Heart left ventricle (tissue), 16 donors: ENCODE results near the gene GYG1. TPM values are rescaled to one million over a fixed set of nuclear protein-coding genes. Genes with fewer than 3 reads are reported as not detected.

Experiments used
- ATAC-seq, 4 donors: fragments of 200-7000 bp; cut with Tn5 transposase; one replicate each; pipeline ENCODE4 v1.9.1; 2020 to 2022; ENCODE audit warnings: moderate library complexity in 4 of 4, mild to moderate bottlenecking in 3 of 4, moderate number of reproducible peaks in 1 of 4
- DNase-seq, 5 donors: peaks; one replicate each; pipeline ENCODE4 v3.0.0-alpha.2; 2020
- H3K27ac ChIP-seq, 12 donors: fragments of 200-600 bp; sonication (generic) in 4 of 12; one replicate each; pipeline versions ENCODE4 v1.5.0 to v1.8.0; 2016 to 2022; ENCODE audit warnings: mild to moderate bottlenecking in 2 of 12
- H3K27me3 ChIP-seq, 9 donors: fragments of 200-600 bp; sonication (generic) in 2 of 9; one replicate each; pipeline versions ENCODE4 v1.5.1 to v1.8.0; 2016 to 2022; ENCODE audit warnings: mild to moderate bottlenecking in 3 of 9
- H3K36me3 ChIP-seq, 9 donors: fragments of 200-600 bp; sonication (generic) in 2 of 9; one replicate each; pipeline versions ENCODE4 v1.5.0 to v1.8.0; 2018 to 2022; ENCODE audit warnings: mild to moderate bottlenecking in 2 of 9
- H3K4me1 ChIP-seq, 12 donors: fragments of 200-600 bp; sonication (generic) in 4 of 12; one replicate each; pipeline versions ENCODE4 v1.5.0 to v1.8.0; 2016 to 2022; ENCODE audit warnings: mild to moderate bottlenecking in 3 of 12
- H3K4me3 ChIP-seq, 12 donors: fragments of 200-600 bp; sonication (generic) in 4 of 12; one replicate each; pipeline versions ENCODE4 v1.5.0 to v1.8.0; 2017 to 2022; ENCODE audit warnings: mild to moderate bottlenecking in 9 of 12, moderate library complexity in 4 of 12
- H3K9me3 ChIP-seq, 12 donors: fragments of 200-600 bp; sonication (generic) in 4 of 12; one replicate each; pipeline versions ENCODE4 v1.5.0 to v1.8.0; 2016 to 2022; ENCODE audit warnings: mild to moderate bottlenecking in 1 of 12
- CTCF ChIP-seq, 12 donors: fragments of 200-600 bp; sonication (generic) in 4 of 12; IDR thresholded peaks; one replicate each; pipeline versions ENCODE4 v1.5.0 to v1.8.0; 2018 to 2022; ENCODE audit warnings: antibody characterized with exemption in 12 of 12, mild to moderate bottlenecking in 5 of 12
- POLR2A ChIP-seq, 2 donors: fragments of 450-650 bp; IDR thresholded peaks; one replicate each; pipeline ENCODE4 v1.6.1; 2017; ENCODE audit warnings: antibody characterized with exemption in 2 of 2, mild to moderate bottlenecking in 2 of 2, moderate library complexity in 2 of 2
- WGBS, 4 donors: extraction: QIAGEN DNeasy Blood & Tissue Kit in 2 of 4; methylation state at CpG; one replicate each; pipeline versions ENCODE4 v1.1.5 to v1.1.7; 2013 to 2018; 5-methylcytosine and 5-hydroxymethylcytosine counted together
- intact Hi-C, 10 donors: fragments of 100-400 bp; cut with DNase I; formaldehyde crosslinking; loops; one replicate each; pipeline versions ENCODE4 v1.11.1 to v1.14.2; 2022
- polyA plus RNA-seq, 2 donors: library from polyadenylated mRNA; stranded (reverse); fragments of 200-250 nt; gene quantifications; one replicate each; pipeline ENCODE4 v1.2.3, GENCODE V29; 2013
- total RNA-seq, 9 donors: library from RNA; depleted of rRNA in 2 of 9; stranded (reverse); fragments of >200 nt in 2 of 9; fragmentation: NEBNext Ultra II Directional in 3 of 9; extraction: Animal tissue kit (Norgen Biotek cat#: 25700) in 3 of 9; gene quantifications; one replicate each; pipeline versions ENCODE4 v1.1.0 to v1.2.4, GENCODE V29; 2016 to 2023
- donor health status: ischemic (EF 13 %, LVEDD 7.1; RV severe dilation, severe dysfunction).
- donor health status: healthy with polysubstance abuse.
- donor health status: DM: no; HTN: yes; CAD: no.
- donor health status: DM: no; HTN: no; CAD: no.
- donor health status: ischemic (EF 25% LVEDD 6.9; RV normal size, moderate dysfunction).
- donor health status: ischemic (EF 25% LVEDD 5.7; RV mildly dilated, moderate dysfunction).
- donor health status: healthy.
- donor health status: DM: yes; HTN: yes; CAD: no.
- donor health status: ischemic (EF 35%, LVEDD 5.7; RV mildly dilated, moderate dysfunction).
- donor health status: nonischemic (EF 11% LVEDD 7.7; RV severe dilation, severe dysfunction).
- donor health status: DM: yes; HTN: yes; CAD: no.
- donor health status: PGD.
- donor health status: ischemic (EF 29% LVEDD 5.4; RV normal size, mild dysfunction).
- donor health status: nonischemic (EF 23%, LVEDD 6.1; RV moderate dilation, normal function).

Gene GYG1
- total and polyA plus RNA-seq, 11 donors = 78.2 to 313 (median 144) TPM

- no peak for TF ChIP-seq POLR2A (IDR thresholded peaks at IDR 0.05)
- TF ChIP-seq CTCF (IDR thresholded peaks at IDR 0.05) = no peak
- intact Hi-C loops = loop anchor here in 3 of 10 donors (5.0 to 10.0 kb wide), 2 partner anchors 67 to 69 kb away; no protein-coding TSS in a partner anchor
Measured at GRCh38 chr3:149023951-149024350, 32.6 kb downstream of the GYG1 start.

GRCh38 chr3:149026718-149027117, 35.4 kb downstream of the GYG1 start:
- DNase-seq = no peak
- Histone ChIP-seq H3K27me3 (no peaks in the 10 kb centered on the region), H3K9me3 (peaks cover 0 to 6% (median 0%) of the 10 kb centered on the region in 12 donors), H3K4me3 (no peak overlapping the region), H3K27ac (no peak overlapping the region), H3K36me3 (peaks cover 0 to 100% (median 72%) of the 10 kb centered on the region in 9 donors), H3K4me1 (peaks cover 0 to 5% (median 0%) of the 10 kb centered on the region in 12 donors)
- TF ChIP-seq POLR2A (IDR thresholded peaks at IDR 0.05) = no peak
- no peak for TF ChIP-seq CTCF (IDR thresholded peaks at IDR 0.05)
- 15 to 17% (median 16%) methylated on average over 4 of the region's 4 CpGs for WGBS, 4 donors
- intact Hi-C loops = loop anchor here in 2 of 10 donors (5.0 to 10.0 kb wide), 2 partner anchors 34 to 72 kb away; partner anchors contain the start of gene GYG1 (in 1 of the 2)
- ATAC-seq = no peak

More at GRCh38 chr3:149023951-149024350, 32.6 kb downstream of the GYG1 start:
- H3K9me3 ChIP-seq = peaks cover 0 to 6% (median 0%) of the 10 kb centered on the region in 12 donors
- DNase-seq (no peak), ATAC-seq (no peak)
- 85 to 91% (median 87%) methylated on average over 3 of the region's 3 CpGs for WGBS, 4 donors
- H3K4me3 ChIP-seq = no peak overlapping the region
- no peak overlapping the region for H3K27ac ChIP-seq
- peaks cover 0 to 87% (median 78%) of the 10 kb centered on the region in 9 donors for H3K36me3 ChIP-seq
- H3K27me3 ChIP-seq = no peaks in the 10 kb centered on the region
- H3K4me1 ChIP-seq = peaks cover 7 to 27% (median 19%) of the 10 kb centered on the region in 12 donors

- no peaks in the 10 kb centered on the region for H3K27me3 ChIP-seq
- H3K4me3 ChIP-seq = no peak overlapping the region
- intact Hi-C loops = loop anchor here in 1 of 10 donors (10.0 kb wide), 1 partner anchor 56 kb away; no protein-coding TSS in a partner anchor
- H3K9me3 ChIP-seq = no peaks in the 10 kb centered on the region
- ATAC-seq (no peak), DNase-seq (no peak)
- TF ChIP-seq POLR2A (IDR thresholded peaks at IDR 0.05) (no peak), CTCF (IDR thresholded peaks at IDR 0.05) (no peak)
- peaks cover 0 to 96% (median 40%) of the 10 kb centered on the region in 9 donors for H3K36me3 ChIP-seq
- H3K27ac ChIP-seq = peak overlapping the region in 1 of 12 donors; percentile 19
- peaks cover 0 to 5% (median 0%) of the 10 kb centered on the region in 12 donors for H3K4me1 ChIP-seq
- WGBS, 4 donors = 84 to 88% (median 87%) methylated on average over 2 of the region's 2 CpGs
Measured at GRCh38 chr3:149031096-149031495, 39.8 kb downstream of the GYG1 start.

- TF ChIP-seq POLR2A (IDR thresholded peaks at IDR 0.05) (no peak), CTCF (IDR thresholded peaks at IDR 0.05) (no peak)
- peaks cover 0 to 96% (median 44%) of the 10 kb centered on the region in 9 donors for H3K36me3 ChIP-seq
- intact Hi-C loops = loop anchor here in 1 of 10 donors (10.0 kb wide), 1 partner anchor 63 kb away; no protein-coding TSS in a partner anchor
Measured at GRCh38 chr3:149037684-149038083, 46.3 kb downstream of the GYG1 start.

More at GRCh38 chr3:149037684-149038083, 46.3 kb downstream of the GYG1 start:
- H3K27me3 ChIP-seq = no peaks in the 10 kb centered on the region
- H3K27ac ChIP-seq = peak overlapping the region in 1 of 12 donors; percentile 51
- no peak overlapping the region for H3K4me3 ChIP-seq
- peaks cover 0 to 3% (median 0%) of the 10 kb centered on the region in 12 donors for H3K4me1 ChIP-seq
- DNase-seq (no peak), ATAC-seq (no peak)
- 94 to 96% (median 95%) methylated on average over 4 of the region's 4 CpGs for WGBS, 4 donors
- H3K9me3 ChIP-seq = no peaks in the 10 kb centered on the region
